Spleen (tissue), 7 donors: ENCODE results near the gene OTUD7B.

Experiments used
- CTCF ChIP-seq, 11 experiments: fragments of 200-600 bp in 7 of 11; fragments of 450-650 bp in 4 of 11; sonication (generic) in 4 of 11; IDR thresholded peaks in 8 of 11; conservative IDR thresholded peaks in 3 of 11; 1 replicate in 7 of 11; 2 replicates in 4 of 11; pipeline versions ENCODE4 v1.4.0 to v1.8.0; 2016 to 2021; ENCODE audit warnings: antibody characterized with exemption in 11 of 11, inconsistent platforms in 4 of 11, mild to moderate bottlenecking in 1 of 11
- POLR2A ChIP-seq, 3 donors: fragments of 450-650 bp; IDR thresholded peaks; one replicate each; pipeline ENCODE4 v1.5.1; 2017; ENCODE audit warnings: antibody characterized with exemption in 3 of 3, mild to moderate bottlenecking in 1 of 3
- donor health status: DM: no; HTN: no; CAD: no; lungs with moderate emphysema.
- donor health status: DM: no; HTN: no; CAD: no.
- donor health status: DM: no; HTN: no; CAD: no.

DNA sequence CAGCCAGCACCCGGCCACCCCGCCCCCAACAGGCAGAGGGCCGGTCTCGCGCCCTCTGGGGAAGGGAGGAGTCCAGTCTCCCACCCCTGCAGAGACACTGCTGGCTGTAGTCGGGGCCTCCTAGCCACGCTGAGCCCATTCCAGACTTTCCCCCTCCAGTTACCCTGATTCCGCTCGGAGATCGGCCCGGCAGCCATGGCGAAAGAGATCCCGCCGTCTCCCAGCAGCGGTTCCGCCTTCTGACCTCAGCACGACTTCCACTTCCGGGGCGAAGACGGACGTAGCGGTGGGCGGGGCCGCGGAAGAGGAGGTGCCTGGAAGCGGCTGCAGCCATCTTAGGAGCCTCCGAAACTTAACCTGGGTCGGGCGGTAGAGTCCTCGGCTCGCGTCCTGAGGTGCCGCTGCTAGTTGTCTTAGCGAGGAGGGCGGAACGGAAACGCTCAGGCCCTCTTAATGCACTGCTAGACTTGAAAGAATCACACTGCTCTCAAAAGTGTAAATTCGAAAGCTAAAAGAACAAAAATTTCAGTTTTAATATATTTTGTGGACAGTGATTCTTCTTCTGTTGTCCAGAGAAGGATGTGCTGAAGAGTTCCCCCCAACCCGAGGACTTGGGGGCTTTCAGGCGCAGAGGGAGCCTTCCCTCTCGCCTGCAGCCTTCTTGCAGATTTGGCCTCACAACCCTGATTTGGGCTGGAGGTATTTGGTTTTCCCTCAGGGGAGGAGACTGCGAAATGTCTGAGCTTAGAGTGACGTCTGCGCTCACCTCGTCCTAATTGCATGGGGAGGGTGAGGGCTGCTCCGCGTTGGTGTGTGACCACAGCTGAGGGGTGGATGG is 82.7 kb downstream of the OTUD7B start, which contains the start of gene SF3B4:
- TF ChIP-seq POLR2A (IDR thresholded peaks at IDR 0.05) (peak in 2 of 3 donors; percentile 76 to 94), CTCF (IDR thresholded peaks at IDR 0.05 in 8 of 11, conservative IDR thresholded peaks at IDR 0.05 in 3 of 11) (peak in 4 of 11 experiments; percentile 8 to 37 (median 26))
